Spleen (tissue), 11 donors: ENCODE results near the gene SLC39A1. TPM values are rescaled to one million over a fixed set of nuclear protein-coding genes. Genes with fewer than 3 reads are reported as not detected.

Experiments used
- DNase-seq: peaks from one replicate; pipeline ENCODE4 v3.0.0-alpha.2; 2020
- H3K27ac ChIP-seq, 8 donors: fragments of 200-600 bp; sonication (generic) in 7 of 8; 1 replicate in 4 of 8; 2 replicates in 4 of 8; pipeline versions ENCODE4 v1.5.0 to v1.8.0; 2016 to 2021; ENCODE audit warnings: inconsistent platforms in 4 of 8, mild to moderate bottlenecking in 4 of 8, moderate library complexity in 1 of 8
- H3K27me3 ChIP-seq, 7 donors: fragments of 200-600 bp; sonication (generic) in 6 of 7; replicated peaks in 1 of 7; 1 replicate in 4 of 7; 2 replicates in 3 of 7; pipeline versions ENCODE4 v1.5.0 to v1.8.0; 2016 to 2021; ENCODE audit warnings: inconsistent platforms in 3 of 7, mild to moderate bottlenecking in 1 of 7
- H3K36me3 ChIP-seq, 6 donors: fragments of 200-600 bp; sonication (generic) in 5 of 6; 1 replicate in 4 of 6; 2 replicates in 2 of 6; pipeline versions ENCODE4 v1.5.0 to v1.8.0; 2016 to 2021; ENCODE audit warnings: inconsistent platforms in 2 of 6
- H3K4me1 ChIP-seq, 6 donors: fragments of 200-600 bp; sonication (generic) in 5 of 6; 1 replicate in 3 of 6; 2 replicates in 3 of 6; pipeline versions ENCODE4 v1.5.0 to v1.8.0; 2016 to 2021; ENCODE audit warnings: inconsistent platforms in 3 of 6
- H3K4me3 ChIP-seq, 8 donors: fragments of 200-600 bp; sonication (generic) in 7 of 8; 1 replicate in 4 of 8; 2 replicates in 4 of 8; pipeline versions ENCODE4 v1.5.0 to v1.8.0; 2016 to 2021; ENCODE audit warnings: inconsistent platforms in 4 of 8, mild to moderate bottlenecking in 4 of 8, moderate library complexity in 2 of 8
- H3K9me3 ChIP-seq, 8 donors: fragments of 200-600 bp; sonication (generic) in 7 of 8; 1 replicate in 4 of 8; 2 replicates in 4 of 8; pipeline versions ENCODE4 v1.5.0 to v1.8.0; 2016 to 2021; ENCODE audit warnings: inconsistent platforms in 4 of 8
- POLR2A ChIP-seq, 3 donors: fragments of 450-650 bp; IDR thresholded peaks; one replicate each; pipeline ENCODE4 v1.5.1; 2017; ENCODE audit warnings: antibody characterized with exemption in 3 of 3, mild to moderate bottlenecking in 1 of 3
- POLR2AphosphoS5 ChIP-seq, 3 donors: sonication (generic); formaldehyde crosslinking; IDR thresholded peaks; one replicate each; pipeline ENCODE4 v1.5.1; 2017; ENCODE audit warnings: antibody characterized with exemption in 3 of 3
- WGBS, 5 donors: extraction: QIAGEN DNeasy Blood & Tissue Kit in 3 of 5; methylation state at CpG; one replicate each; pipeline versions ENCODE4 v1.1.5 to v1.1.7; 2013 to 2018; 5-methylcytosine and 5-hydroxymethylcytosine counted together
- intact Hi-C: fragments of 100-400 bp; cut with DNase I; formaldehyde crosslinking; loops from one replicate; pipeline ENCODE4 v1.15.0; 2023; ENCODE audit warnings: low total_unique reads
- polyA plus RNA-seq, 3 donors: library from polyadenylated mRNA; stranded (reverse); fragments of 200-250 nt; gene quantifications; one replicate each; pipeline ENCODE4 v1.2.1, GENCODE V29; 2013
- total RNA-seq, 7 donors: library from RNA; depleted of rRNA in 3 of 7; stranded (reverse); fragments of >200 nt in 3 of 7; fragmentation: NEBNext Ultra II Directional in 4 of 7; extraction: Animal tissue kit (Norgen Biotek cat#: 25700) in 4 of 7; gene quantifications; one replicate each; pipeline versions ENCODE4 v1.1.0 to v1.2.1, GENCODE V29; 2016 to 2021
- TF ChIP-seq, protein P1 (sequence below), 11 experiments: fragments of 200-600 bp in 7 of 11; fragments of 450-650 bp in 4 of 11; sonication (generic) in 4 of 11; IDR thresholded peaks in 8 of 11; conservative IDR thresholded peaks in 3 of 11; 1 replicate in 7 of 11; 2 replicates in 4 of 11; pipeline versions ENCODE4 v1.4.0 to v1.8.0; 2016 to 2021; ENCODE audit warnings: antibody characterized with exemption in 11 of 11, inconsistent platforms in 4 of 11, mild to moderate bottlenecking in 1 of 11
- donor health status: healthy with polysubstance abuse.
- donor health status: DM: no; HTN: no; CAD: no; lungs with moderate emphysema.
- donor health status: DM: no; HTN: no; CAD: no.
- donor health status: Bipolar disorder and iron deficiency.
- donor health status: healthy.
- donor health status: DM: no; HTN: no; CAD: no.
- donor health status: DM: yes; HTN: yes; CAD: no.

SLC39A1 gene
- total and polyA plus RNA-seq, 10 donors = 23.6 to 88.4 (median 69.4) TPM

DNA sequence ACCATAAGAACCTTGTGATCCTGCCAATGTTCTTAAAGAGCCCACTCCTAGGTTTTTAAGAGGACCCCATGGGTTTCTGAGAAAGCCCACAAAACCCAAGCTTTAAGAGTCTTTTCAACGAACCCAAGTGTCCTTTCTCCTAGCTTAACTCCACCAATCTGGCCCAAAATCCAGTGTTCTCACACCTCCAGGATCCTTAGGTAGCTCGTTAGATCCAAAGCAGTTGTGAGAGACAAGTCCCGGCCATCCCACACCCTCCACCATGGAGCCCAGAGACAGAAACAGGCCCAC, 18.6 kb downstream of the SLC39A1 start:
- Histone ChIP-seq H3K9me3 (no peaks in the 10 kb centered on the region), H3K4me3 (peak overlapping the region; percentile 74 to 99 (median 90)), H3K36me3 (peaks cover 0 to 73% (median 65%) of the 10 kb centered on the region in 6 donors), H3K4me1 (peaks cover 14 to 85% (median 47%) of the 10 kb centered on the region in 6 donors), H3K27ac (peak overlapping the region; percentile 96 to 100 (median 99)), H3K27me3 (no peaks in the 10 kb centered on the region)
- no peak for DNase-seq
- intact Hi-C loops = no loop called here
- TF ChIP-seq POLR2A (IDR thresholded peaks at IDR 0.05) (no peak), POLR2AphosphoS5 (IDR thresholded peaks at IDR 0.05) (no peak)
- TF ChIP-seq, protein P1, sequence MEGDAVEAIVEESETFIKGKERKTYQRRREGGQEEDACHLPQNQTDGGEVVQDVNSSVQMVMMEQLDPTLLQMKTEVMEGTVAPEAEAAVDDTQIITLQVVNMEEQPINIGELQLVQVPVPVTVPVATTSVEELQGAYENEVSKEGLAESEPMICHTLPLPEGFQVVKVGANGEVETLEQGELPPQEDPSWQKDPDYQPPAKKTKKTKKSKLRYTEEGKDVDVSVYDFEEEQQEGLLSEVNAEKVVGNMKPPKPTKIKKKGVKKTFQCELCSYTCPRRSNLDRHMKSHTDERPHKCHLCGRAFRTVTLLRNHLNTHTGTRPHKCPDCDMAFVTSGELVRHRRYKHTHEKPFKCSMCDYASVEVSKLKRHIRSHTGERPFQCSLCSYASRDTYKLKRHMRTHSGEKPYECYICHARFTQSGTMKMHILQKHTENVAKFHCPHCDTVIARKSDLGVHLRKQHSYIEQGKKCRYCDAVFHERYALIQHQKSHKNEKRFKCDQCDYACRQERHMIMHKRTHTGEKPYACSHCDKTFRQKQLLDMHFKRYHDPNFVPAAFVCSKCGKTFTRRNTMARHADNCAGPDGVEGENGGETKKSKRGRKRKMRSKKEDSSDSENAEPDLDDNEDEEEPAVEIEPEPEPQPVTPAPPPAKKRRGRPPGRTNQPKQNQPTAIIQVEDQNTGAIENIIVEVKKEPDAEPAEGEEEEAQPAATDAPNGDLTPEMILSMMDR (IDR thresholded peaks at IDR 0.05 in 8 of 11, conservative IDR thresholded peaks at IDR 0.05 in 3 of 11) = no peak
- 8 to 18% (median 11%) methylated on average over 3 of the region's 3 CpGs for WGBS, 5 donors

DNA sequence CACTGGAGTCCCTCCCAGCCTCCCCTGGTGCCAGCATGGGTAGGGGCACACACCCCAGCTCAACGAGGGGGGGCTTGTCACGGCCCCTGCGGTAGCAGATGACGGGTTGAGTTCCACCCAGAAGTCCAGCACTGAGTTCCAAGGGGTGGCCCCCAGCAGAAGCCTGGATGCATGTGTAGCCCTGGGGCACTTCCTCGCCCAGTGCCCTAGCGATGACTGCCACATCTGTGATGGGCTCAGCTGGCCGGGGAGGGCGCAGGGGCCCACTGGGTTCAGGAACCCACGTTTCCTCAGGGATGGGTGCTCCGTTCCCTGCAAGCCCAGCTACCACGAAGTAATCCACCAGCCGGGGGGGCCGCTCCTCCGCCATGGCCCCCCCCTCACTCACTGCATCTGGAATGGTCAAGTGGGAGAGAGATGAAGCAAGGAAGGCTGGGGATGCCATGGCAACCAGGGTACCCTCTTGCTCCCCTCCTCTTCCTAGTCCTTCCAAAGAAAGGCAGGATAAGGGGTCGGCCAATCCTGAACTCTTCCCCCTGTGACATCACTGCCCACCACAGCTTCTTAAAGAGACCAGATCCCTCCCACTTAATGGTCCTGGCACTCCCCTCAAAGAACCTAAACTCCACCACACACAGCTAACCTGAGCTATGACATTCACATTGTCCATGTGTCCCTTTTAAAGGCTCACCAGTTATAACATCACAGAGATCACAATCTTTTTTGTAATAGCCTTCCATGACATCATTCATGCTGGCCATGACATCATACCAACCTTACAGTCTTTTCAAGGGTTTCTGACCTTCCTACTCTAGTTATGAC, 19.1 kb downstream of the SLC39A1 start:
- peak; percentile 87 for DNase-seq
- Histone ChIP-seq H3K9me3 (no peaks in the 10 kb centered on the region), H3K4me3 (peak overlapping the region in 7 of 8 donors; percentile 81 to 99 (median 91)), H3K27ac (peak overlapping the region; percentile 96 to 100 (median 99)), H3K36me3 (peaks cover 0 to 73% (median 66%) of the 10 kb centered on the region in 6 donors), H3K4me1 (peaks cover 14 to 80% (median 47%) of the 10 kb centered on the region in 6 donors), H3K27me3 (no peaks in the 10 kb centered on the region)
- TF ChIP-seq POLR2A (IDR thresholded peaks at IDR 0.05) = no peak
- TF ChIP-seq, protein P1 (IDR thresholded peaks at IDR 0.05 in 8 of 11, conservative IDR thresholded peaks at IDR 0.05 in 3 of 11) = no peak
- peak in 2 of 3 donors; percentile 26 to 48 for TF ChIP-seq POLR2AphosphoS5 (IDR thresholded peaks at IDR 0.05)
- intact Hi-C loops = no loop called here
- WGBS, 5 donors = 69 to 84% (median 75%) methylated on average over 11 to 15 of the region's 15 CpGs

DNA sequence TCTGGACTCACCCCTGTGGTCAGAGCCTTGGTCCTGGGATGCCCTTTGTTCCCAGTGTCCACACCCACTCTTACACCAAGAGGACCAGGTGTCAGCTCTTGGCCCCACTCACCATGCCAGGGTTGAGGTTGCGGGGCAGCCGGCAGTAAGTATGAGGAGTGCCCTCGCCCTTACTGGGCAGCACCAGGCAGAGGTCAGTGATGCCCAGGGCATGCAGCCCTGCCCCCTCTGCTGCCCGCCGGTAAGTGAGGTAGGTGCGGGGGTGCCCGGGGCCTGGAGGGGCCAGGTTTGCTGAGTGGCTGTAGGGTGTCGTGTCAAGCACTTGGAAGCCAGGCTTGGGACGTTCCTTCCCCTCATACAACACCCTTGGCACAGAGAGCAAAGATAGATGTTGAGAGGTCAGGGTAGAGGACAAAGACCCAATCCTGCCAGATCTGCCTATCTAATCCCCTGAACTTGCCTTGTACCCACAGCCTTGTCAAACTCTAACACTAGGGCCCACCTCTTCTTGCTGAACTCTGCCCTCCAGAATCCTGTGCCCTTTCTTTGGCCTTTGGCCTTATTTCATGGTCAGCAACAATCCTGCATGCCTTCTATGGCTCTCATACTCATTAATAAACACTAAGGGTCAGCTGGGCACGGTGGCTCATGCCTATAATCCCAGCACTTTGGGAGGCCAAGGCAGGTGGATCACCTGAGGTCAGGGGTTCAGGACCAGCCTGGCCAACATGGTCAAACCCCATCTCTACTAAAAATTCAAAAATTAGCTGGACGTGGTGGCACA, 20.4 kb downstream of the SLC39A1 start:
- intact Hi-C loops = no loop called here

DNA sequence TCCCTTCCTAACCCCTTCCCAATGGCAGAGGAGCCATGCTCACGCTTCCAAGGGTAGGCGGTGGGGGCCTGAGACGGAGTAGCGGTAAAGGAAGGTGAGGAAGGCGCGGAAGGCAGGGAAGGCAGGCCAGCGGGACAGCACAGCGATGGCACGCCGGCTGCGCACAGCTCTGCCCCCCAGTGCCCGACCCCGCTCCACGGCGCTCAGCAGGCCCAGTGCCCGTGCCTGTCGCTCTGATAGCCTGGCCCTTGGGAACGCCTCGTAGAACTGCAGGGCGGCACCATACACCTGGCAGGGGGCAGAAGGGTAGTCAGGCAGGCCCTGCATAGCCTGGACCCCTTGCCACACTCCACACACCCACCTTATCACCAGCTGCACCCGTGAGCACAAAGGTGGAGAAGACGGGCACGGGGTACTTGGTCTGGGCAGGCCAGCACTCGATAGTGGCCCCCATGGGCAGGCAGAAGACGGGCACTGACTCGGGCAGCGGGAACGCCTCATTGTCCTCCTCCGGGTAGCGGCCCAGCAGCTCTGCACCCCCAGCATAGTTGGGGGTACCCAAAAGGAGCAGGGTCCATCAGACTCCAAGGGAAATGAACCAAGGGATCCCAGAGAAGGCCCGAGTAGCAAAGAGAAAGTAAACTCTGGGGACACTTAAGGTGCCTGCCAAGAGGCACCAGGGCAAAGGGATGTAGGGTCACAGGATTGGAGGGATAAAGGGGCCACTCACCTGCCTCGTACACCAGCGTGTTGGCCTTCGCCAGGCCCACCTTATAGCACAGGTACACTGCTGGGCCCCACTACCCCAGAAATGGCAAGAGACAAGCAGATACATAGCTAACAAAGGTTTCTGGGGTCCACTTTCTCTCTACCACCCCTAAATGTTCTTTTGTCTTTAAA, 21.3 kb downstream of the SLC39A1 start:
- WGBS, 5 donors = 93 to 96% (median 95%) methylated on average over 20 to 34 of the region's 34 CpGs
- Histone ChIP-seq H3K4me1 (peaks cover 13 to 58% (median 39%) of the 10 kb centered on the region in 6 donors), H3K9me3 (no peaks in the 10 kb centered on the region), H3K27me3 (no peaks in the 10 kb centered on the region), H3K4me3 (no peak overlapping the region), H3K27ac (peak overlapping the region in 2 of 8 donors; percentile 100), H3K36me3 (peaks cover 2 to 73% (median 66%) of the 10 kb centered on the region in 6 donors)
- TF ChIP-seq POLR2AphosphoS5 (IDR thresholded peaks at IDR 0.05) (peak in 2 of 3 donors; percentile 41 to 60), POLR2A (IDR thresholded peaks at IDR 0.05) (no peak)
- TF ChIP-seq, protein P1 (IDR thresholded peaks at IDR 0.05 in 8 of 11, conservative IDR thresholded peaks at IDR 0.05 in 3 of 11) = no peak
- intact Hi-C loops = no loop called here
- DNase-seq = peak; percentile 75

More for the DNA sequence above, 20.4 kb downstream of the SLC39A1 start:
- Histone ChIP-seq H3K27ac (peak overlapping the region in 5 of 8 donors; percentile 7 to 100 (median 100)), H3K9me3 (no peaks in the 10 kb centered on the region), H3K4me3 (peak overlapping the region in 1 of 8 donors; percentile 6), H3K27me3 (no peaks in the 10 kb centered on the region), H3K4me1 (peaks cover 14 to 67% (median 46%) of the 10 kb centered on the region in 6 donors), H3K36me3 (peaks cover 0 to 73% (median 66%) of the 10 kb centered on the region in 6 donors)
- WGBS, 5 donors = 81 to 92% (median 85%) methylated on average over 9 to 11 of the region's 11 CpGs
- peak; percentile 78 for DNase-seq
- peak in 1 of 3 donors; percentile 63 for TF ChIP-seq POLR2AphosphoS5 (IDR thresholded peaks at IDR 0.05)
- TF ChIP-seq POLR2A (IDR thresholded peaks at IDR 0.05) = no peak
